Measurements from ENCODE around the gene CACYBP. TPM values are rescaled to one million over a fixed set of nuclear protein-coding genes. Genes with fewer than 3 reads are reported as not detected.

Gene CACYBP
- polyA plus RNA-seq, 1 donor (not counting 4 experiments of a cell fraction or from before 2014, with no cell fraction given) = 59.3 TPM

DNA sequence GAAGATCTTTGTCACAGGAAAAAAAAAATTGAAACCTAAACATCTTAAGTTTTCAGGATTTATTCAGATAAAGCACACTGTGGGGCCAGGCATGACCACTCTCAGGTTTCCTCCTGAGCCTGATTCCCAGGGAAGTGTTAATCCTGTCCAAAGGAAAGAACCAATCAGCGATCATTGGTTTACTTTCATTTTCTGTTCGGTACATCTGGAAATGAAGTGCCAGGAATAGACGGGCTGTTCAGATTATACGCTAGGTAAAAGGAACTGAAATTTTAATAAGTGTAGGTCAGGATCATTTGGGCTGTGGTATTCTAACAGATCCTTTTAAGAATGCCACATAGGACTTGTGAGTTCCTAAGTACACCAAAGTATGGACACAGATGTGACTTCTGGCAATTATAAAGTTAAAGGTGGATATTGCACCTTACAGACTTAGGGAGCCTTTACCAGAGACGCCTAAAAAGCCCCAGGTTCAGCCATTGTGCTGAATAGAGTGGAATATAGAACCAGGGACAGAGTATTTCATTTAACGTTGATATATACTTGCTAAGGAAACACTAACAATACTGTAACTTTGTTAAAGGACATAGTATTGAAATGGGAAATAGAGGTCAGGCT, 9.3 kb upstream of the CACYBP start:
- FAIRE-seq (peak; percentile 55), DNase-seq (ENCODE audit: low read depth, low spot score) (no peak)
- dilution Hi-C loops (cut with MboI; ENCODE audit: extremely low pct_ligation_motif_present, low sequenced_read_pairs) = no loop called here
- Histone ChIP-seq H2AFZ (ENCODE audit: control insufficient read depth, low read length) (peak overlapping the region; percentile 83), H3K79me2 (ENCODE audit: control insufficient read depth, insufficient read depth, low read length) (no peaks in the 10 kb centered on the region), H3K27ac (ENCODE audit: control insufficient read depth, insufficient read depth, low read length) (peak overlapping the region; percentile 58), H4K20me1 (ENCODE audit: control insufficient read depth, extremely low read depth, insufficient read depth, low read length) (no peaks in the 10 kb centered on the region), H3K9me3 (ENCODE audit: control insufficient read depth, low read depth, low read length) (no peaks in the 10 kb centered on the region), H3K9ac (ENCODE audit: control insufficient read depth, extremely low read depth, insufficient read depth, low read length) (peak overlapping the region; percentile 66), H3K36me3 (ENCODE audit: control insufficient read depth in 2 of 2, extremely low read depth in 1 of 2, insufficient read depth in 2 of 2, low read length in 2 of 2) (no peaks in the 10 kb centered on the region), H3K4me1 (ENCODE audit: control insufficient read depth, extremely low read depth, insufficient read depth, low read length) (peaks cover 6% of the 10 kb centered on the region), H3K9me1 (ENCODE audit: control insufficient read depth, extremely low read depth, insufficient read depth, low read length) (peaks cover 3% of the 10 kb centered on the region), H3K4me2 (ENCODE audit: control insufficient read depth, extremely low read depth, insufficient read depth, low read depth, low read length) (peak overlapping the region; percentile 72), H3K27me3 (ENCODE audit: control insufficient read depth, extremely low read depth, insufficient read depth, low read length) (no peaks in the 10 kb centered on the region), H3K4me3 (ENCODE audit: control insufficient read depth in 2 of 3, extremely low read depth in 1 of 3, insufficient read depth in 2 of 3, low read depth in 1 of 3, low read length in 3 of 3) (peak overlapping the region; percentile 37 to 79 (median 58))
- TF ChIP-seq, protein P1, sequence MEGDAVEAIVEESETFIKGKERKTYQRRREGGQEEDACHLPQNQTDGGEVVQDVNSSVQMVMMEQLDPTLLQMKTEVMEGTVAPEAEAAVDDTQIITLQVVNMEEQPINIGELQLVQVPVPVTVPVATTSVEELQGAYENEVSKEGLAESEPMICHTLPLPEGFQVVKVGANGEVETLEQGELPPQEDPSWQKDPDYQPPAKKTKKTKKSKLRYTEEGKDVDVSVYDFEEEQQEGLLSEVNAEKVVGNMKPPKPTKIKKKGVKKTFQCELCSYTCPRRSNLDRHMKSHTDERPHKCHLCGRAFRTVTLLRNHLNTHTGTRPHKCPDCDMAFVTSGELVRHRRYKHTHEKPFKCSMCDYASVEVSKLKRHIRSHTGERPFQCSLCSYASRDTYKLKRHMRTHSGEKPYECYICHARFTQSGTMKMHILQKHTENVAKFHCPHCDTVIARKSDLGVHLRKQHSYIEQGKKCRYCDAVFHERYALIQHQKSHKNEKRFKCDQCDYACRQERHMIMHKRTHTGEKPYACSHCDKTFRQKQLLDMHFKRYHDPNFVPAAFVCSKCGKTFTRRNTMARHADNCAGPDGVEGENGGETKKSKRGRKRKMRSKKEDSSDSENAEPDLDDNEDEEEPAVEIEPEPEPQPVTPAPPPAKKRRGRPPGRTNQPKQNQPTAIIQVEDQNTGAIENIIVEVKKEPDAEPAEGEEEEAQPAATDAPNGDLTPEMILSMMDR (optimal IDR thresholded peaks at IDR 0.05 in 1 of 3, IDR thresholded peaks at IDR 0.05 in 1 of 3, conservative IDR thresholded peaks at IDR 0.05 in 1 of 3; ENCODE audit: extremely low read depth in 1 of 3, insufficient read depth in 2 of 3, low read length in 3 of 3) = no peak
- TF ChIP-seq EZH2 (IDR thresholded peaks at IDR 0.05; ENCODE audit: low read length) = no peak

DNA sequence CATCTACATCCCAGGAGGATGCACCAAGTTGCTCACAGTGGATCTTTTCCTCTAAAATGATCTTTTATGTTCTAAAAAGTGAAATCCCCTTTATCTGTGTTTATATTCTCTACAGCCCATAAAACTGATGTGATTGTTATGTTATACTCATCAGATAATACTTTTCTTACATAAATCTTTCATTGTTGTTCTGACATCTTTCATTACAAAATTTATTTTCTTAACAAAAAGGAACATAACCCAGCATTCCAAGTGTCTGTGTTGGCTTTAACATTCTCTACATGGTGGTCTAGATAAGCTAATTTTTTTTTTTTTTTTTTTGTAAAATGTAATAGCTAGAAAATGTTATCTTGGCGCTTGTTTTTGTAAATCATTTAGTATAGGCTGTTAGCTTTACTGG, 8.3 kb upstream of the CACYBP start:
- no peaks in the 10 kb centered on the region for H3K27me3 ChIP-seq (ENCODE audit: control insufficient read depth, extremely low read depth, insufficient read depth, low read length)
- no peak overlapping the region for H3K27ac ChIP-seq (ENCODE audit: control insufficient read depth, insufficient read depth, low read length)
- H3K4me3 ChIP-seq (ENCODE audit: control insufficient read depth in 2 of 3, extremely low read depth in 1 of 3, insufficient read depth in 2 of 3, low read depth in 1 of 3, low read length in 3 of 3) = no peak overlapping the region
- dilution Hi-C loops (cut with MboI; ENCODE audit: extremely low pct_ligation_motif_present, low sequenced_read_pairs) = no loop called here
- no peak overlapping the region for H2AFZ ChIP-seq (ENCODE audit: control insufficient read depth, low read length)
- no peak overlapping the region for H3K4me2 ChIP-seq (ENCODE audit: control insufficient read depth, extremely low read depth, insufficient read depth, low read depth, low read length)
- FAIRE-seq = no peak
- no peak overlapping the region for H3K9ac ChIP-seq (ENCODE audit: control insufficient read depth, extremely low read depth, insufficient read depth, low read length)
- H3K9me1 ChIP-seq (ENCODE audit: control insufficient read depth, extremely low read depth, insufficient read depth, low read length) = peaks cover 3% of the 10 kb centered on the region
- no peaks in the 10 kb centered on the region for H3K79me2 ChIP-seq (ENCODE audit: control insufficient read depth, insufficient read depth, low read length)
- no peak for DNase-seq (ENCODE audit: low read depth, low spot score)
- TF ChIP-seq EZH2 (IDR thresholded peaks at IDR 0.05; ENCODE audit: low read length) = no peak
- TF ChIP-seq, protein P1 (optimal IDR thresholded peaks at IDR 0.05 in 1 of 3, IDR thresholded peaks at IDR 0.05 in 1 of 3, conservative IDR thresholded peaks at IDR 0.05 in 1 of 3; ENCODE audit: extremely low read depth in 1 of 3, insufficient read depth in 2 of 3, low read length in 3 of 3) = no peak
- no peaks in the 10 kb centered on the region for H3K9me3 ChIP-seq (ENCODE audit: control insufficient read depth, low read depth, low read length)
- no peaks in the 10 kb centered on the region for H4K20me1 ChIP-seq (ENCODE audit: control insufficient read depth, extremely low read depth, insufficient read depth, low read length)
- no peaks in the 10 kb centered on the region for H3K36me3 ChIP-seq (ENCODE audit: control insufficient read depth in 2 of 2, extremely low read depth in 1 of 2, insufficient read depth in 2 of 2, low read length in 2 of 2)
- peaks cover 9% of the 10 kb centered on the region for H3K4me1 ChIP-seq (ENCODE audit: control insufficient read depth, extremely low read depth, insufficient read depth, low read length)
